Erythroblast (primary cell): ENCODE measurements around the gene HTRA3.

Experiments
- DNase-seq, 2 experiments: peaks; one replicate each; lab custom pipeline; 2025; lab: John Stamatoyannopoulos, UW
- GATA1 ChIP-seq: IDR thresholded peaks from 2 replicates; pipeline ENCODE4 v1.6.1; 2011; ENCODE audit warnings: low read depth, mild to moderate bottlenecking, control low read depth, low read length, moderate library complexity
- POLR2A ChIP-seq: IDR thresholded peaks from 2 replicates; pipeline ENCODE4 v1.6.1; 2011; ENCODE audit warnings: mild to moderate bottlenecking, low read length

The HTRA3 gene

DNA sequence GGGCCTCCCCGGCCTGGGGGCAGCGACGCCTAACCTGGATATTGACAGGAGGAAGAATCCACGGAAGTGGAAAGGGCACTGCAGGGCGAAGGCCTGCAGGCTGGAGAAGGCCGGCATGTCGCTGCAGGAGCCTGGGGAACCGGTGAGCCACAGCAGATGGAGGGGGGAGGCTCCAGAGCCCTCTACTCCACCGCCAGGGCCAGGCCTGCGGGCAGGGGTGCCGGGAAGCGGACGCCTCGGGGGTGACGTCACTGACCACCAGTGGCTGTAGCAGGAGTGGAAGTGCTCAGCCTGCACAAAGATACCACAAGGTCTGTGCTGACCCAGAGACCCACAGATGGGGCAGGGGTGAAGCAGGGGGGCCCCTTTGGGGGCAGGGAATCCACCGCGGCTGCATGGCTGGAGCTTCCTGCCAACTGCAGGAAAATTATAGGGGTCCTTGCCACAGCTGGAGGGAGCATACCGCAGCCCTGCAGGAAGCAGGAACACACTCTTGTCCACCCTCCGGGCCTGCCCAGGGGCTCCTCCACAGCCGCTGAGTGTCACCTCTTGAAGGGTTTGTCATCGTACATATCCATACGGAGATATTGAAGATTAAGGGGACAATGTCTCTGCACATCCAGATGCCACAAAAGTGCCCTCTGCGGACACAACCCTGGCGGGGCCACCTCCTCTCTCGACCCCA is 7.6 kb upstream of the HTRA3 start:
- TF ChIP-seq GATA1 (no peak), POLR2A (no peak)
- DNase-seq: no peak

DNA sequence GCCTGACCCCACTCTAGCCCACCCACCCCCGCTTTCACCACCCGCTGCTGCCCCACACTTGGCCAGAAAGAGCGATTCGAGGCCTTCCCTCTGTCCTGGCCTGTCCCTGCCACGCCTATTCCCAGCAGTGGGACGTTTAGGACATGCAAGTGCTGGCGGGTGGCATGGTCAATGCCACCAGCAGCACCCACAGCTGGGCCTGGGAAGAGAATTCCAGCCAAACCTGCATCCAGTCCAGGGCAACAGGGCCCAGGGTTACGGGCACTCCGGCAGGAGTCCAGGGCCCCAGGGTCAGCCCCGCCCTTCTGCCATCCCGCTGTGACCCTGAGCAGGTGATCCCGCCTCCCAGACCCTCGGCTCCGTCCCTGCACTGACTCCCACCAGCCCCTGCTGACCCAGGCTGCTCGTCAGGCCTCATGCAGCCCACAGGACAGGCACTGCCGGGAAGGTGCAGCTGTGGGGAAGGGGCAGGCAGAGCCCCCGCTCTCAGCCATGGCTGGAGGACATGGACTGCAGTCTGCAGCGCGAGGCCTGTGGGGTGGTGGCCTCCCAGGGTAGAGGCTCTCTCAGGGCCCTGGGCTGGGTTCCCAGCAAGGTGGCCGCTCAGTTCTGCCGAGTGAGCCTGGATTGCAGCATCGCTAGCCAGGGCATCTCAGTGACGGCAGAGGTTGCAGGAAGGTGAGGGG is 6.8 kb upstream of the HTRA3 start:
- TF ChIP-seq GATA1 (no peak), POLR2A (no peak)
- DNase-seq: no peak

DNA sequence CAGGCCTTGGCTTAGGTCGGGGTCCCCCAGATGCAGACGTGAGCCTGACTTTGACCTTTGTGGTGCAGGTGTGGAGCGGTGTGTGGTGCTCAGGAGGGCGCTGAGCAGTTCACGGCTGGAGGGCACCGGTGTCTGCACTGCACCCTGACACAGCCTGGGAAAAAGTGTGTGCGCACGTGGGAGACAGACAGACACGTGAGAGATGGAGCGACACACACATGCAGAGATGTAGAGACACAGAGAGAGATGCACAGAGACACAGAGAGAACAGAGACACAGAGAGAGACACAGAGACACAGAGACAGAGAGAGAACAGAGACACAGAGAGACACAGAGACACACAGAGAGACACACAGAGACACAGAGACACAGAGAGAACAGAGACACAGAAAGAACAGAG is 6.2 kb upstream of the HTRA3 start:
- DNase-seq: no peak
- no peak for TF ChIP-seq POLR2A
- TF ChIP-seq GATA1: no peak

DNA sequence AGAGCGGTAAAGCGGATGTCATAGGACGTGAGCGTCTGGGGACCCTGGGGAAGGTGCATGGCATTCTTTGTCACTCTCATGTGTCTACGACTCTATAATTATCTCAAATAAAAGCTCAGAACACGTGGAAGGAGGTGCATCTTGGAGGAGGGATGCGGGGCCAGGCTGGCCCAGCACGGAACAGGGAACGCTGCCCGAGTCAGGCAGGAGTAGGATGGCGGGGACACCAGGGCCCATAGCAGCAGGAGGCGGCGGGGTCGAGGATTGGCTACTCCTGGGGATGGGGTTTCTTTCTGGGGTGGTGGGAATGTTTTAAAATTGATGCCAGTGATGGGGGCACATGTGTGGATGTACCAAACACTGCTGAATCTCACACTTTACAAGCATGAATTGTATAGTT is 5.4 kb upstream of the HTRA3 start:
- TF ChIP-seq GATA1 (no peak), POLR2A (no peak)
- no peak for DNase-seq

DNA sequence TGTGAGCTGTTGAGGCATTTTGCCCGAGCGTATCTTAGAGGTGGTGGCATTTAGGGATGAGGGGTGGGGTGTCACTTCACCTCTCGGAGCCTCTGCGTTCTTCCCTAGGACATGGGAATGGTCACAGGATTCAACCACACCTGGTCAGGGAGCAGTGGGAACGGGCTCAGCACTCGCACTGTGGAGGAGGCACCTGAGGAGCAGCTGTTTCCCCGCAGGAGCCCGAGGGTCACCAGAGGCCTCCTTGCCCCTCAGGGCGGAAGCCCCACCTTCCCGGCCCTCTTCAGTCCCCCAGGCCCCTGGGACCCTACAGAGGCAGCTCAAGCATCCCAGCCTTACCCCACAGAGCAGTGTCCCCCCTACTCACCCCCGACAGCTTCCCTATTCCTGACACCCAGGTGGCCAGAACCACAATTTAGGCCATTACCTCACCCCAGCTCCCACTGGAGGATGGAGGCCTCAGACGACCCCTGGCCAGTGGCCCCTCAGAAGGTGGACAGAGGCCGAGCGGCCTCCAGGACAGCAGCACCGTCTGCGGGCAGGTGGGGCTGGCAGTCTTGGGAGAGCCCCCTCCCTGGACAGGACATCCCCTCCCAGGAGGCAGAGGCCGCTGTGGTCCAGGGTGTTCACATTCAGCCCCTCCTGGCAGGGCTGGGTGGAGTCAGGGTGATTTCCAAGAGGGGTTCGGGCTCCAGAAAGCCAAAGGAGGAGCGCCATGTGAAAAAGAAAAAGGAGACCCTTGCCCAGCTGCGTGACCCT is 4.2 kb upstream of the HTRA3 start:
- no peak for TF ChIP-seq GATA1
- no peak for TF ChIP-seq POLR2A
- no peak for DNase-seq

DNA sequence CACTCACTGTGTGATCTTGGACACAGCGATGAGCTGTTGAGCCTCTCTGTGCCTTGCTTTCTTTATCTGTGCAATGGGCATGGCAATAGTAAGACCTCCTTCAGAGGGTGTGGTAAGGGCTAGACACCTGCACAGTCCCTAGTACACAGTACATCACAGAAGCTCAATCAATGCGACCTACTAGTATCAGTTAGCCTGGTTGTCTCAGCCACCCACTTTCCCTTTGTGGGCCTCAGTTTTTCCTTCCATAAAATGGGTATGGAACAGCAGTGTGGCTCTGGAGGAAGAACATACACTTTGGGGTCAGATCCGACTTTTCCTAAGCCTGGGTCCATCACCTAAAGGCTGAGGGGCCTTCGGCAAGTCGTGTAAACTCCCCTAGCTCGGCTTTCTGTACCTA is 3.5 kb upstream of the HTRA3 start:
- TF ChIP-seq GATA1 (no peak), POLR2A (no peak)
- DNase-seq: no peak

DNA sequence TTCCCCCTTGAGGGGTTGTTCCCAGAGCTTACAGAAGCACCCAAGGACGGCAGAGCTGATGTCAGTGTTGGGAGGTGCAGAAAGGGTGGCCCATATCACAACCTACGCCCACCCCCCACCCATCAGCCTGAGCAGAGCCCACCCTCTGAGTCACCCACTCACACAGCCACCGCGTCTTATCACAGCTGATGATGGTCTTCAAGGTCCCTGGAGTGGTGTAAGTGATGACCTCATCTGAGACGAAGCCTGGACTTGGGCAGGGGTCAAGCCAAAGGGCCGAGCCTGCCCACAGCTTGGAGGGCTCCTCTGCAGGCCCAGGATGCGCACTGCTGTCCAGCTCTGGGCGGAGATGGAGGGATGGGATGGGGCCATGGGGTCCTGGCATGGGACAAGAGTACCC is 3.0 kb upstream of the HTRA3 start:
- TF ChIP-seq GATA1 (no peak), POLR2A (no peak)
- no peak for DNase-seq

DNA sequence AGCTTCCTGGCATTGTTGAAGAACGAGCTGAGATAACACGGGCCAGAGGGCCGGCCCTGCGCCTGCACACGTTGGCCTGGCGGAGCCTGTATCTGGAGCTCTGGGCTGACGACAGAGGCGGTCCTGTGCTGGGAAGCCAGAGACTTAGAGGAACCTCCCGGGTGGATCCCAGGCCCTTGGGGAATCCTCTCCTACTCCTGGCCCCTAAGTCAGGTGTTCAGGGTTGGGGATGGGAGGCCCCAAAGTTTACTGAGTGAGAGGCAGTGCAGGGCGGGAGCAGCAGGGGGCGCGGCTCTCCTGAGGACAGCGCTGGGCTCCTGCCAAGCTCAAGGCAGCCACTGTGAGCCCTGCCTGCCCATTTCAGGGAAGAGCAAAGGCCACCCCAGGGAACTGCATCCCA is 2.5 kb upstream of the HTRA3 start:
- TF ChIP-seq POLR2A (no peak), GATA1 (no peak)
- peak; percentile 51 to 67 for DNase-seq

DNA sequence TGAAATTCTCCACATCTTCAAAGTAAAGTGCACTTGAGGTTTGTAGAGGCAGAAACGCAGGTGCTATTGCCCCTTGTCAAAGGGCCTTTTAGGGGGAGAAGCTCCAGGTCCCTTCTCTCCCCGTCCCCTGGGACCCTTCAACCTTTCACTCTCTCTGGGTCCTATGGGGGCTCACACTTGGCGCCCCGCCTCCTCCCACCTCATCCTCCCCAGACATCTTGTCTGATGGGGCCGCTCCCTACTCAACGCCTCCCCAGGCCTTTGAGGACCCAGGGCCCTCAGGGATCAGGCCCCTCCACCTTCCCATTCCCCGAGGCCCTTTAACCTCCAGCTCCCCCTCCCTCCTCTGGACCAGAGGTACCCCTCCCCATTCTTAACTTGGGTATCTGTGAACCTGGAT is 1.3 kb upstream of the HTRA3 start:
- no peak for DNase-seq
- TF ChIP-seq POLR2A: no peak
- no peak for TF ChIP-seq GATA1

DNA sequence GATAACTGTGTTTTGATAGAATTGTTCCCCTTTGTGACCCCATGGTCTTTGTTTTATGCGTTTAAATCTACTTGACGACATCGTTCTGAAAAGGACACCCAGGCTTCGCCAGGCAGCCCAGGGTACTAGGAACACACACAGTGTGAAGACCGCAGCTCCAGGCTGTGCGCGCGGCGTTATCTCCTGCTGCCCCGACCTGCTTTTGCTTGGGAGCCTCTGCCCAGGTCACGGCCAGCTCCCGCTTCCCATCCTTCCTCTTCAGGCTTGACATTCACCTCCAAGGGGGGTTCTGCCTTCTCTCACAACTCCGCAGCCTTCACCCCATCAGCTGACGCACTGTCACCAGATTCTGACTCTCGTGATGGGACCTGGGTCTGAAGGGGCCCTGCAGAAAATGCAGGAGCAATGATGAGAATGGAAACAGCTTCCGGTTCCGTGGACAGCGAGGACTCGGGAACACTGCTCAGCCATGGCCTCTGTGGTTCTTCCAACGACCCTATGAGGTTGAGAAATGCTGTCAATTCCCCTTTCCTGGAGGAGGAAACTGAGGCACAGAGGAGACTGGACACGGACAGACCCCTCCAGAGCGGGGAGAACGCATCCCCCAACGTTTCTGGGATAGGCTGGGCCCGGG is 536 bp upstream of the HTRA3 start:
- no peak for DNase-seq
- TF ChIP-seq POLR2A: no peak
- TF ChIP-seq GATA1: no peak

DNA sequence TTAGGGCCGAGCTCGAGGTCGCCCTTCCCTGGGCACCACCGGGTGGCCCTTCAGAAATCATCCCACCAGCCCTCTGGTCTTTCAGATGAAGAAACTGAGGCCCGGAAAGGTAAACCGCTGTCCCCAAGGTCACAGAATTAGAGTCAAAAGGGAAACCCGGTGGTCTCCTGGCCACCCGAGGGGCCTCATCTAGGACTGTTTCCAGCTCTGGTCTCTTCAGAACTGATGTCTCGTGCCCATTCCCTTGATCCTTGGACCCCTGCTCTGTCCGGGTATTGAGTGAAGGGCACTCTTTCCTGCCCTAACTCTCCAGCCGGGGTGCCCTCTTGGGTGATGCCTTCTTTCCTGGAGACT is 841 bp downstream of the HTRA3 start:
- no peak for DNase-seq
- TF ChIP-seq POLR2A (no peak), GATA1 (no peak)

DNA sequence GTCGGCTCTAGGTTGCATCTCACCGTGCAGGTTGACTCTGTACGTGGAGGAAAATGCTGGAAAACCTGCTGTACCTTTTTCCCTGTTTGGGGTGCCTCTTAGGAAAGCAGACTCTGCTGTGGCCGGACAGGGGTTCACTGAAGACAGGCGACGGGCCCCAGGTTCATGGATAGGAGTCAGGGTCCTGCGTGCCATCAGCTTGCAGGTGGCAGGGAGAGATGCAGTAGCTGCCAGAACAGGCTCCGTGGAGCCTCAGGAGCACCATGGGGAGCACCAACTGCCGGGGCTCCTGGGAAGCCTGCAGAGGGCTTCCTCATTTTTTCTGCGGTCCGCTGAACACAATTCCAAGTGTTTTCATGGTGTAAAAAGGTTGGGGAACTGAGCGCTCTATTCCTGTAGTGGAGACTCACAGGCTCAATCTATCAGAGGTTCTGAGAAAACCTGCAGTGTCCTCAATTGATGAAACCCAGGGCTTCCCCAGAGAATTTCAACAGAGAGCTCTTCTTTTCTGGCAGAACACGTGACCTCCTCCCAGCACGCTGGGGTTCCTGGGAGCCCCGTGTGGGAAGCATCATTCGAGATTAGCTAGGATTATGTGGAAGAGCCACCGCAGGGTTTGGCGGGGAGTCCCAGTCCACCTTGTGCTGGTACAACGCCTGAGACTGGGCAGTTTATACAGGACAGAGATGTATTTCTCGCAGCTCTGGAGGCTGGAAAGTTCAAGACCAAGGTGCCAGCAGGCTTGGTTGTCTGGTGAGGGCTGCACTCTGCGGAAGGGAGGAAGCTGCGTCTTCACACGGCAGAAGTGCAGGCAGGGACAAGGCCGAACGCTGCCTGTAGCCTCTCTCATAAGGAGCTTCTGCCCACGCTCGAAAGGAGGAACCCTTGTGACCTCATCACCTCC is 1.6 kb downstream of the HTRA3 start:
- TF ChIP-seq POLR2A: no peak
- no peak for TF ChIP-seq GATA1
- DNase-seq: no peak

DNA sequence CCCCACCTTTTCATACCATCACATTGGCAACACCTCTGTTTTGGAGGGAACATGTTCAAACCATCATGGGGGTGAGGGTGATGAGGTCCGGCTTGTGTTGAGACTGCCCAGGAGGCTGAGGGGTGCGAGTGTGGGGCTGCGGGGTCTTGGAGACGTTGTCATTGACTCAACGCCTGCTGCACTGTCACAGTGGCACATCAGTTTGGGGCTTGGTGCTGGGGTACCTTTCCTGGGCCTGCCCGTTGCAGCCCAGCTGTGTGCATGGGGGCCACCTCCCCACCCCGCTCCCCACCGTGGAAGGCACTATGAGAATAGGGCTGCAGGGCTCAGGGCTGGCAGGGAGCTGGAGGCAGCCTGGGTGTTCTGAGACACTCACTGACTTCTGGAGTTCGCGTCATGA is 2.3 kb downstream of the HTRA3 start:
- DNase-seq: no peak

More for the DNA sequence above, 2.3 kb downstream of the HTRA3 start:
- TF ChIP-seq GATA1 (no peak), POLR2A (no peak)
